H1 (cell line): ENCODE data around the gene RASSF3. TPM values are rescaled to one million over a fixed set of nuclear protein-coding genes. Genes with fewer than 3 reads are reported as not detected.
A peak's percentile ranks its signal among the peaks of the same experiment; 100 is the strongest.

Experiments
- CTCF ChIA-PET: fragments of 300-600 bp; sonication (Branson Sonifier 250); formaldehyde crosslinking; loops from one replicate; lab custom pipeline; 2021; ENCODE audit not compliant: partially characterized antibody; lab: Charles Lee
- POLR2A ChIA-PET: fragments of 300-600 bp; sonication (Branson Sonifier 250); formaldehyde crosslinking; loops from one replicate; lab custom pipeline; 2021; ENCODE audit warnings: inconsistent platforms; ENCODE audit not compliant: partially characterized antibody; lab: Charles Lee
- DNase-seq, 2 experiments: peaks; one replicate each; pipeline versions ENCODE4 v3.0.0 to v3.0.0-alpha.2; 2010 to 2022; ENCODE audit warnings: low spot score in 2 of 2, low read depth in 1 of 2, mixed read lengths in 1 of 2
- FAIRE-seq: peaks from 2 replicates; lab custom pipeline; 2011; peaks lifted over from hg19 to GRCh38; lab: Jason Lieb, UNC
- H2AFZ ChIP-seq: 2 replicates; pipeline ENCODE4 v1.8.1; 2012; ENCODE audit warnings: low read length, inconsistent platforms
- H2AK5ac ChIP-seq: 2 replicates; pipeline ENCODE4 v1.6.1; 2013; ENCODE audit warnings: low read depth, low read length
- H2BK120ac ChIP-seq: replicated peaks from 2 replicates; pipeline ENCODE3; 2013; ENCODE audit warnings: low read depth, low read length, inconsistent platforms
- H2BK12ac ChIP-seq: 2 replicates; pipeline ENCODE4 v1.6.1; 2013; ENCODE audit warnings: low read depth, low read length
- H2BK15ac ChIP-seq: 2 replicates; pipeline ENCODE4 v1.6.1; 2013; ENCODE audit warnings: low read length
- H2BK20ac ChIP-seq: 2 replicates; pipeline ENCODE4 v1.6.1; 2013; ENCODE audit warnings: low read length
- H2BK5ac ChIP-seq: 2 replicates; pipeline ENCODE4 v1.6.1; 2013; ENCODE audit warnings: low read depth, low read length
- H3K14ac ChIP-seq: 2 replicates; pipeline ENCODE4 v1.6.1; 2013; ENCODE audit warnings: inconsistent platforms; ENCODE audit not compliant: insufficient read length
- H3K18ac ChIP-seq: 2 replicates; pipeline ENCODE4 v1.6.1; 2013; ENCODE audit warnings: low read length; ENCODE audit errors: extremely low read depth
- H3K23ac ChIP-seq: 2 replicates; pipeline ENCODE4 v1.6.1; 2013; ENCODE audit warnings: inconsistent platforms; ENCODE audit not compliant: insufficient read length
- H3K23me2 ChIP-seq: 2 replicates; pipeline ENCODE4 v1.6.1; 2013; ENCODE audit warnings: low read depth, low read length
- H3K27ac ChIP-seq: 2 replicates; pipeline ENCODE4 v1.6.1; 2011; ENCODE audit warnings: low read depth, low read length, inconsistent platforms
- H3K27me3 ChIP-seq, 4 experiments: replicated peaks in 1 of 4; 1 replicate in 1 of 4; 2 replicates in 3 of 4; pipeline versions ENCODE4 v1.6.1 to v1.8.1; 2011 to 2013; ENCODE audit warnings: low read length in 3 of 4, mild to moderate bottlenecking in 3 of 4, inconsistent platforms in 2 of 4, mixed read lengths in 2 of 4, moderate library complexity in 1 of 4; ENCODE audit not compliant: control insufficient read depth in 3 of 4, insufficient read depth in 3 of 4; ENCODE audit errors: extremely low read depth in 1 of 4
- H3K36me3 ChIP-seq, 4 experiments: 2 replicates each; pipeline versions ENCODE4 v1.6.1 to v1.8.1; 2011 to 2013; ENCODE audit warnings: mild to moderate bottlenecking in 4 of 4, low read length in 3 of 4, moderate library complexity in 2 of 4, control low read depth in 1 of 4, inconsistent platforms in 1 of 4; ENCODE audit not compliant: insufficient read depth in 4 of 4, control insufficient read depth in 2 of 4
- H3K4ac ChIP-seq: replicated peaks from 2 replicates; pipeline ENCODE3; 2013; ENCODE audit warnings: low read length, low read depth, mixed read lengths, inconsistent platforms; ENCODE audit not compliant: insufficient read length
- H3K4me1 ChIP-seq, 4 experiments: replicated peaks in 1 of 4; 1 replicate in 1 of 4; 2 replicates in 3 of 4; pipeline versions ENCODE4 v1.6.1 to v1.8.1; 2011 to 2013; ENCODE audit warnings: low read length in 3 of 4, inconsistent platforms in 2 of 4, mixed read lengths in 1 of 4; ENCODE audit not compliant: insufficient read depth in 4 of 4, control insufficient read depth in 3 of 4
- H3K4me2 ChIP-seq, 2 experiments: 2 replicates each; pipeline versions ENCODE4 v1.6.1 to v1.8.1; 2011 to 2013; ENCODE audit warnings: low read depth in 2 of 2, low read length in 2 of 2, control low read depth in 1 of 2, inconsistent platforms in 1 of 2, mild to moderate bottlenecking in 1 of 2; ENCODE audit not compliant: insufficient read depth in 1 of 2
- H3K4me3 ChIP-seq, 4 experiments: fragments of 200-600, 300-600 bp in 1 of 4; sonication (generic), shearing (Covaris generic), sonication (Bioruptor Twin) in 1 of 4; 2 replicates each; pipeline versions ENCODE4 v1.5.1 to v1.8.1; 2011 to 2016; ENCODE audit warnings: low read length in 4 of 4, low read depth in 3 of 4, control low read depth in 2 of 4, inconsistent platforms in 2 of 4, mild to moderate bottlenecking in 2 of 4, mixed read lengths in 1 of 4, moderate library complexity in 1 of 4; ENCODE audit not compliant: insufficient read depth in 2 of 4; ENCODE audit errors: extremely low read depth in 1 of 4
- H3K56ac ChIP-seq: replicated peaks from 2 replicates; pipeline ENCODE3; 2013; ENCODE audit warnings: low read depth, mild to moderate bottlenecking, mixed read lengths, low read length, inconsistent platforms; ENCODE audit not compliant: insufficient read length
- H3K79me1 ChIP-seq: 2 replicates; pipeline ENCODE4 v1.6.1; 2013; ENCODE audit warnings: low read depth, low read length, control low read depth
- H3K79me2 ChIP-seq, 2 experiments: 2 replicates each; pipeline versions ENCODE4 v1.6.1 to v1.8.1; 2012 to 2013; ENCODE audit warnings: low read length in 2 of 2, mild to moderate bottlenecking in 2 of 2, inconsistent platforms in 1 of 2; ENCODE audit not compliant: insufficient read depth in 2 of 2, control insufficient read depth in 1 of 2
- H3K9ac ChIP-seq, 4 experiments: replicated peaks in 1 of 4; 1 replicate in 1 of 4; 2 replicates in 3 of 4; pipeline versions ENCODE4 v1.6.1 to v1.8.1; 2011 to 2013; ENCODE audit warnings: low read depth in 3 of 4, low read length in 3 of 4, control low read depth in 2 of 4, mild to moderate bottlenecking in 2 of 4, moderate library complexity in 2 of 4, inconsistent platforms in 1 of 4; ENCODE audit errors: extremely low read depth in 1 of 4
- H3K9me3 ChIP-seq, 2 experiments: 2 replicates each; pipeline versions ENCODE4 v1.6.1 to v1.8.1; 2012 to 2013; ENCODE audit warnings: mild to moderate bottlenecking in 2 of 2, moderate library complexity in 2 of 2, control low read depth in 1 of 2, inconsistent platforms in 1 of 2, low read depth in 1 of 2, low read length in 1 of 2, mixed read lengths in 1 of 2; ENCODE audit not compliant: insufficient read depth in 2 of 2
- H4K20me1 ChIP-seq, 2 experiments: replicated peaks in 1 of 2; 2 replicates each; pipeline versions ENCODE3 to v1.8.1; 2011 to 2013; ENCODE audit warnings: inconsistent platforms in 2 of 2, low read length in 2 of 2, mild to moderate bottlenecking in 1 of 2; ENCODE audit not compliant: insufficient read depth in 2 of 2, control insufficient read depth in 1 of 2
- H4K5ac ChIP-seq: 2 replicates; pipeline ENCODE4 v1.6.1; 2013; ENCODE audit warnings: low read length, low read depth, mixed read lengths, inconsistent platforms; ENCODE audit not compliant: insufficient read length
- H4K8ac ChIP-seq: 2 replicates; pipeline ENCODE4 v1.8.0; 2013; ENCODE audit warnings: mild to moderate bottlenecking, moderate library complexity, low read length, inconsistent platforms; ENCODE audit not compliant: insufficient read depth; ENCODE audit errors: extremely low read depth
- H4K91ac ChIP-seq: replicated peaks from 2 replicates; pipeline ENCODE3; 2013; ENCODE audit warnings: low read length, mixed read lengths, inconsistent platforms; ENCODE audit not compliant: insufficient read length
- RXRA ChIP-seq: IDR thresholded peaks from 2 replicates; pipeline ENCODE4 v1.6.1; 2011; ENCODE audit warnings: low read depth, mild to moderate bottlenecking, low read length, moderate library complexity; ENCODE audit not compliant: insufficient read depth
- SUZ12 ChIP-seq: fragments of 200-600 bp; sonication (generic); IDR thresholded peaks from 2 replicates; pipeline ENCODE4 v1.6.1; 2012; ENCODE audit warnings: mild to moderate bottlenecking, inconsistent platforms, low read length, moderate library complexity, mixed read lengths
- WGBS, 2 experiments: shearing (Covaris generic) in 1 of 2; methylation state at CpG; one replicate each; pipeline versions ENCODE4 v1.1.6 to v1.1.7; 2013 to 2015; ENCODE audit warnings: low lambda C conversion rate in 2 of 2, mixed read lengths in 2 of 2, inconsistent platforms in 1 of 2, low coverage in 1 of 2, missing lambda C conversion rate in 1 of 2; ENCODE audit not compliant: insufficient replicate concordance in 2 of 2, insufficient coverage in 1 of 2, insufficient read length in 1 of 2; ENCODE audit errors: extremely low coverage in 1 of 2, missing lambda C conversion rate in 1 of 2; 5-methylcytosine and 5-hydroxymethylcytosine counted together
- polyA plus RNA-seq, 7 experiments: library from polyadenylated mRNA; depleted of rRNA in 3 of 7; stranded (reverse) in 5 of 7; unstranded in 2 of 7; fragments of >200 nt in 5 of 7; fragments of 200-250 nt in 2 of 7; gene quantifications; 1 replicate in 5 of 7; 2 replicates in 1 of 7; 4 replicates in 1 of 7; pipeline versions ENCODE4 v1.2.1 to v1.2.3, GENCODE V29; 2011 to 2013; ENCODE audit warnings: missing spikeins in 2 of 7, mixed read lengths in 2 of 7
- total RNA-seq: library from RNA; stranded (reverse); fragmentation: NEBNext Ultra II Directional; extraction: Animal tissue kit (Norgen Biotek cat#: 25700); gene quantifications from 2 replicates; pipeline ENCODE4 v1.2.1, GENCODE V29; 2021

RASSF3 gene
- total and polyA plus RNA-seq, 2 of the 8 experiments (the other 6 are each of a cell fraction or from before 2014, with no cell fraction given), result 19.1 to 64.3 TPM

- H3K18ac ChIP-seq, result no peak overlapping the region
- H2BK120ac ChIP-seq, result no peak overlapping the region
- H2BK20ac ChIP-seq, result no peak overlapping the region
- H3K79me2 ChIP-seq, result peaks cover 0 to 78% of the 10 kb centered on the region in 2 experiments; a peak in 2 of 4 replicates
- TF ChIP-seq RXRA (no peak), SUZ12 (no peak)
- H3K9ac ChIP-seq, result no peak overlapping the region
- H3K23me2 ChIP-seq, result no peaks in the 10 kb centered on the region
- no peaks in the 10 kb centered on the region for H3K36me3 ChIP-seq
- H3K27ac ChIP-seq, result 0 out of 2 replicates have a peak overlapping the region, but pooled peaks have one; percentile 15
- H2AK5ac ChIP-seq, result no peak overlapping the region
- no peaks in the 10 kb centered on the region for H3K9me3 ChIP-seq
- ChIA-PET CTCF (interaction anchor here (0.6 kb wide), 1 partner anchor 11 kb away, joined by 3 read pairs; no protein-coding TSS in a partner anchor), POLR2A (no interaction called here)
- no peak overlapping the region for H3K56ac ChIP-seq
- WGBS, 2 experiments, result 90% methylated on average over 3 of the region's 3 CpGs; no CpG with 5 or more reads in 1 of the 2 experiments
- H3K4me3 ChIP-seq, result no peak overlapping the region
- H3K4ac ChIP-seq, result no peak overlapping the region
- peaks cover 2 to 5% of the 10 kb centered on the region in 2 experiments for H4K20me1 ChIP-seq
- no peak overlapping the region for H4K8ac ChIP-seq
- FAIRE-seq (no peak), DNase-seq (no peak)
- H2BK15ac ChIP-seq, result no peak overlapping the region
- H3K4me2 ChIP-seq, result no peak overlapping the region
- H3K79me1 ChIP-seq, result no peaks in the 10 kb centered on the region; the same call in 1 of the 2 replicates
- H2BK5ac ChIP-seq, result no peak overlapping the region
- no peak overlapping the region for H4K91ac ChIP-seq
- H3K4me1 ChIP-seq, result 0 out of 7 replicates have a peak, but pooled peaks cover 0 to 2% (median 0%) of the 10 kb centered on the region in 4 experiments
- H3K14ac ChIP-seq, result no peak overlapping the region
- no peak overlapping the region for H3K23ac ChIP-seq
- H2AFZ ChIP-seq, result no peak overlapping the region
- H4K5ac ChIP-seq, result no peak overlapping the region
- no peaks in the 10 kb centered on the region for H3K27me3 ChIP-seq
- H2BK12ac ChIP-seq, result no peak overlapping the region
These were observed 48.7 kb downstream of the RASSF3 start for GRCh38 chr12:64658892-64659481.
